IMR-90 (cell line): ENCODE results near the gene SCARB1.

Experiments used
- MAFK ChIP-seq: IDR thresholded peaks from 2 replicates; pipeline ENCODE4 v1.6.1; 2012; ENCODE audit warnings: low read depth, low read length, improper control_type of control experiment
- NFE2L2 ChIP-seq: fragments of 150-350 bp; IDR thresholded peaks from 2 replicates; pipeline ENCODE4 v1.6.1; 2016; ENCODE audit warnings: low read depth, mild to moderate bottlenecking, low read length
- POLR2A ChIP-seq: IDR thresholded peaks from 2 replicates; pipeline ENCODE4 v1.6.1; 2012; ENCODE audit warnings: mild to moderate bottlenecking, low read depth, low read length
- RAD21 ChIP-seq: IDR thresholded peaks from 2 replicates; pipeline ENCODE4 v1.6.1; 2012; ENCODE audit warnings: low read length, improper control_type of control experiment
- RCOR1 ChIP-seq: IDR thresholded peaks from 2 replicates; pipeline ENCODE4 v1.6.1; 2012; ENCODE audit warnings: mild to moderate bottlenecking, low read length, improper control_type of control experiment; ENCODE audit not compliant: insufficient replicate concordance
- TF ChIP-seq, protein P1 (sequence below): conservative IDR thresholded peaks from 2 replicates; pipeline ENCODE4 v1.5.1; 2012; ENCODE audit warnings: mild to moderate bottlenecking, low read depth, low read length, improper control_type of control experiment

DNA sequence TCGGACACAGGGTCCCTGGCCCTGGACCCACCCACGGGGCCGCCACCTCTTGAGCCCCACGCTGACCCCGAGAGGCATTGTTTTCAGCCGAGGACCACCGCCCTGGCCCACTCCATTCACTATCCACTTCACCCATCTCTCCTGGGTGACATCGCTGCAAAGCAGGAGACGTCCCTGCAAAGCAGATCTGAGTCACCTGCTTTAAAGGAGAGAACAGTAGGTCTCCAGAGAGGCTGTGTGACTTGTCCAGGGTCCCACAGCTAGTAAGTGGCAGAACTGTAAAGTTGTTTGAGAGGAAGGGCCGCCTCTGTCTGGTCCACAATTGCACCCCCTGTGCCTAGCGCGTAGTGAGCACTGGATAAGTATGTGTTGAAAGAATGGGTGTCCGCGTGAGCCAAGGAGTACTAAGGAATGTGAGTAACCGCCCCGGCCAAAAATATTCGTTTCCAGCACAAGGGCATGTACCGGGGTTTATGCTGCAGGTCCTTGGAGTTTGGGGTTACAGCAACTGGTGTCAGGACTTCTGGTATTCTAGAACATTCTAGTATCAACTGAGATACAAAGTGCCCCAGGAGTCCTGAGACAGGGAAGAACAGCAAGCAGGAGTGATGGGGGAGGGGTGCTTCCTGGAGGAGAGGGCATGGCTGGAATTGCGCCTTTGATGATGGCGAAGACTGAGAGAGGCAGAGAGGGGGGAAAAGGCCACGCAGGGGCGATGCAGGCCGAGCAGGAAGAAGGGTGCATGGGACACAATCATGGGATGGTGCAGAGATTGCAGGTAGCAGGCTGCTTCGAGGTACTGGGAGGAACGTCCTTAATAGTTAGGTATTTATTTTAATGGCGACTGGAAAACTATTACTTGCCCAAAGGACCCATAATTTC is 91.1 kb downstream of the SCARB1 start:
- no peak for TF ChIP-seq POLR2A
- TF ChIP-seq, protein P1, sequence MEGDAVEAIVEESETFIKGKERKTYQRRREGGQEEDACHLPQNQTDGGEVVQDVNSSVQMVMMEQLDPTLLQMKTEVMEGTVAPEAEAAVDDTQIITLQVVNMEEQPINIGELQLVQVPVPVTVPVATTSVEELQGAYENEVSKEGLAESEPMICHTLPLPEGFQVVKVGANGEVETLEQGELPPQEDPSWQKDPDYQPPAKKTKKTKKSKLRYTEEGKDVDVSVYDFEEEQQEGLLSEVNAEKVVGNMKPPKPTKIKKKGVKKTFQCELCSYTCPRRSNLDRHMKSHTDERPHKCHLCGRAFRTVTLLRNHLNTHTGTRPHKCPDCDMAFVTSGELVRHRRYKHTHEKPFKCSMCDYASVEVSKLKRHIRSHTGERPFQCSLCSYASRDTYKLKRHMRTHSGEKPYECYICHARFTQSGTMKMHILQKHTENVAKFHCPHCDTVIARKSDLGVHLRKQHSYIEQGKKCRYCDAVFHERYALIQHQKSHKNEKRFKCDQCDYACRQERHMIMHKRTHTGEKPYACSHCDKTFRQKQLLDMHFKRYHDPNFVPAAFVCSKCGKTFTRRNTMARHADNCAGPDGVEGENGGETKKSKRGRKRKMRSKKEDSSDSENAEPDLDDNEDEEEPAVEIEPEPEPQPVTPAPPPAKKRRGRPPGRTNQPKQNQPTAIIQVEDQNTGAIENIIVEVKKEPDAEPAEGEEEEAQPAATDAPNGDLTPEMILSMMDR: no peak
- TF ChIP-seq RAD21: no peak
- TF ChIP-seq RCOR1: no peak
- no peak for TF ChIP-seq MAFK
- TF ChIP-seq NFE2L2: no peak
